CD14-positive monocyte (primary cell): ENCODE results near the gene RHEB. TPM values are rescaled to one million over a fixed set of nuclear protein-coding genes. Genes with fewer than 3 reads are reported as not detected.

Experiments used
- DNase-seq, 3 donors: peaks; one replicate each; pipeline ENCODE4 v3.0.0-alpha.2; 2011 to 2022
- H2AFZ ChIP-seq: 2 replicates; pipeline ENCODE4 v1.6.0; 2012; ENCODE audit warnings: mild to moderate bottlenecking, low read depth, low read length, inconsistent platforms; ENCODE audit not compliant: insufficient read depth, poor library complexity, severe bottlenecking
- H3K27ac ChIP-seq, 2 donors: 1 replicate in 1 of 2; 2 replicates in 1 of 2; pipeline ENCODE4 v1.5.1; 2012 to 2013; ENCODE audit warnings: low read length in 2 of 2, control low read depth in 1 of 2, inconsistent platforms in 1 of 2, low read depth in 1 of 2, mild to moderate bottlenecking in 1 of 2
- H3K27me3 ChIP-seq, 2 donors: one replicate each; pipeline versions ENCODE4 v1.6.0 to v1.6.1; 2011 to 2013; ENCODE audit warnings: low read length in 2 of 2; ENCODE audit not compliant: control insufficient read depth in 2 of 2, insufficient read depth in 2 of 2
- H3K36me3 ChIP-seq, 2 donors: replicated peaks in 1 of 2; 1 replicate in 1 of 2; 2 replicates in 1 of 2; pipeline versions ENCODE4 v1.5.1 to v1.6.1; 2012 to 2013; ENCODE audit warnings: low read length in 2 of 2, control low read depth in 1 of 2, inconsistent platforms in 1 of 2, mild to moderate bottlenecking in 1 of 2; ENCODE audit not compliant: insufficient read depth in 2 of 2, control insufficient read depth in 1 of 2
- H3K4me1 ChIP-seq, 2 donors: 1 replicate in 1 of 2; 2 replicates in 1 of 2; pipeline versions ENCODE4 v1.5.1 to v1.6.1; 2012 to 2013; ENCODE audit warnings: low read length in 2 of 2, control low read depth in 1 of 2, inconsistent platforms in 1 of 2, mild to moderate bottlenecking in 1 of 2, moderate library complexity in 1 of 2; ENCODE audit not compliant: insufficient read depth in 2 of 2, control insufficient read depth in 1 of 2
- H3K4me2 ChIP-seq: replicated peaks from 2 replicates; pipeline ENCODE3; 2012; ENCODE audit warnings: low read length, moderate library complexity, mild to moderate bottlenecking; ENCODE audit not compliant: poor library complexity, severe bottlenecking; ENCODE audit errors: extremely low read depth
- H3K4me3 ChIP-seq, 3 experiments: fragments of 200-600 bp in 1 of 3; sonication (generic) in 1 of 3; replicated peaks in 1 of 3; 1 replicate in 2 of 3; 2 replicates in 1 of 3; pipeline ENCODE4 v1.5.1; 2011 to 2013; ENCODE audit warnings: low read length in 3 of 3, mild to moderate bottlenecking in 3 of 3, control low read depth in 2 of 3, low read depth in 2 of 3, inconsistent platforms in 1 of 3, moderate library complexity in 1 of 3
- H3K79me2 ChIP-seq: 2 replicates; pipeline ENCODE4 v1.6.0; 2012; ENCODE audit warnings: mild to moderate bottlenecking, control low read depth, inconsistent platforms, low read length, moderate library complexity; ENCODE audit not compliant: insufficient read depth
- H3K9ac ChIP-seq: 2 replicates; pipeline ENCODE4 v1.6.0; 2017; ENCODE audit warnings: low read length, mild to moderate bottlenecking; ENCODE audit not compliant: insufficient read depth, poor library complexity, severe bottlenecking
- H3K9me3 ChIP-seq, 2 donors: replicated peaks in 1 of 2; 1 replicate in 1 of 2; 2 replicates in 1 of 2; pipeline versions ENCODE4 v1.5.1 to v1.6.1; 2012 to 2013; ENCODE audit warnings: low read length in 2 of 2, control low read depth in 1 of 2; ENCODE audit not compliant: control insufficient read depth in 1 of 2, insufficient read depth in 1 of 2
- H4K20me1 ChIP-seq: 2 replicates; pipeline ENCODE4 v1.6.0; 2012; ENCODE audit warnings: mild to moderate bottlenecking, low read length, control low read depth, moderate library complexity; ENCODE audit not compliant: insufficient read depth
- H3K27ac Mint-ChIP-seq, 7 donors: one replicate each; pipeline ENCODE4 v1.8.0; 2020; ENCODE audit warnings: mild to moderate bottlenecking in 7 of 7, mixed read lengths in 7 of 7, moderate library complexity in 6 of 7, inconsistent platforms in 2 of 7
- H3K27me3 Mint-ChIP-seq, 3 donors: one replicate each; pipeline ENCODE4 v1.8.0; 2021 to 2022; ENCODE audit warnings: low read depth in 3 of 3, mild to moderate bottlenecking in 3 of 3, mixed read lengths in 3 of 3, moderate library complexity in 3 of 3, inconsistent platforms in 1 of 3
- H3K36me3 Mint-ChIP-seq, 2 donors: one replicate each; pipeline ENCODE4 v1.8.0; 2020; ENCODE audit warnings: mixed read lengths in 2 of 2, inconsistent platforms in 1 of 2, mild to moderate bottlenecking in 1 of 2
- H3K4me1 Mint-ChIP-seq: one replicate; pipeline ENCODE4 v1.8.0; 2020; ENCODE audit warnings: mild to moderate bottlenecking, mixed read lengths
- H3K4me3 Mint-ChIP-seq, 2 donors: one replicate each; pipeline ENCODE4 v1.8.0; 2020; ENCODE audit warnings: mild to moderate bottlenecking in 2 of 2, mixed read lengths in 2 of 2, moderate library complexity in 1 of 2
- H3K9me3 Mint-ChIP-seq, 7 donors: one replicate each; pipeline ENCODE4 v1.8.0; 2020 to 2022; ENCODE audit warnings: mixed read lengths in 7 of 7, mild to moderate bottlenecking in 6 of 7, moderate library complexity in 6 of 7, inconsistent platforms in 2 of 7
- WGBS: methylation state at CpG from one replicate; pipeline ENCODE4 v1.1.5; 2013; ENCODE audit warnings: missing lambda C conversion rate; ENCODE audit not compliant: insufficient coverage; 5-methylcytosine and 5-hydroxymethylcytosine counted together
- intact Hi-C, 2 donors: fragments of 100-400 bp; cut with micrococcal nuclease; formaldehyde crosslinking; loops; one replicate each; pipeline versions ENCODE4 v1.15.0 to v1.15.1; 2023
- polyA plus RNA-seq, 3 donors: library from polyadenylated mRNA; depleted of rRNA in 1 of 3; unstranded in 2 of 3; stranded (reverse) in 1 of 3; fragments of 300-500 nt in 2 of 3; fragments of >200 nt in 1 of 3; fragmentation: Illumina TruSeq in 2 of 3; gene quantifications; 1 replicate in 2 of 3; 2 replicates in 1 of 3; pipeline ENCODE4 v1.2.3, GENCODE V29; 2012 to 2021
- TF ChIP-seq, protein P1 (sequence below): fragments of 200-600 bp; IDR thresholded peaks from one replicate; pipeline ENCODE4 v1.8.0; 2022; ENCODE audit warnings: antibody characterized with exemption, mild to moderate bottlenecking

The RHEB gene
- polyA plus RNA-seq, 3 donors: 20.4 to 96.1 (median 95.8) TPM

- Histone ChIP-seq H3K27ac (no peak overlapping the region), H3K9ac (no peak overlapping the region), H4K20me1 (no peaks in the 10 kb centered on the region), H3K79me2 (no peaks in the 10 kb centered on the region), H3K4me1 (no peaks in the 10 kb centered on the region), H3K4me3 (no peak overlapping the region), H3K27me3 (peaks cover 0 to 2% of the 10 kb centered on the region in 2 donors), H3K36me3 (peaks cover 4 to 5% of the 10 kb centered on the region in 2 donors), H3K9me3 (peaks cover 13 to 19% of the 10 kb centered on the region in 2 donors), H3K4me2 (no peak overlapping the region), H2AFZ (no peak overlapping the region)
- Mint-ChIP-seq H3K4me3 (peak overlapping the region in 1 of 2 donors; percentile 1), H3K4me1 (peaks cover 3% of the 10 kb centered on the region), H3K27me3 (peaks cover 13 to 24% (median 19%) of the 10 kb centered on the region in 3 donors), H3K36me3 (peaks cover 9 to 12% of the 10 kb centered on the region in 2 donors), H3K27ac (no peak overlapping the region), H3K9me3 (peaks cover 11 to 21% (median 14%) of the 10 kb centered on the region in 7 donors)
- TF ChIP-seq, protein P1, sequence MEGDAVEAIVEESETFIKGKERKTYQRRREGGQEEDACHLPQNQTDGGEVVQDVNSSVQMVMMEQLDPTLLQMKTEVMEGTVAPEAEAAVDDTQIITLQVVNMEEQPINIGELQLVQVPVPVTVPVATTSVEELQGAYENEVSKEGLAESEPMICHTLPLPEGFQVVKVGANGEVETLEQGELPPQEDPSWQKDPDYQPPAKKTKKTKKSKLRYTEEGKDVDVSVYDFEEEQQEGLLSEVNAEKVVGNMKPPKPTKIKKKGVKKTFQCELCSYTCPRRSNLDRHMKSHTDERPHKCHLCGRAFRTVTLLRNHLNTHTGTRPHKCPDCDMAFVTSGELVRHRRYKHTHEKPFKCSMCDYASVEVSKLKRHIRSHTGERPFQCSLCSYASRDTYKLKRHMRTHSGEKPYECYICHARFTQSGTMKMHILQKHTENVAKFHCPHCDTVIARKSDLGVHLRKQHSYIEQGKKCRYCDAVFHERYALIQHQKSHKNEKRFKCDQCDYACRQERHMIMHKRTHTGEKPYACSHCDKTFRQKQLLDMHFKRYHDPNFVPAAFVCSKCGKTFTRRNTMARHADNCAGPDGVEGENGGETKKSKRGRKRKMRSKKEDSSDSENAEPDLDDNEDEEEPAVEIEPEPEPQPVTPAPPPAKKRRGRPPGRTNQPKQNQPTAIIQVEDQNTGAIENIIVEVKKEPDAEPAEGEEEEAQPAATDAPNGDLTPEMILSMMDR: no peak
- intact Hi-C loops: no loop called here
- no peak for DNase-seq
- WGBS: 39% methylated on average over 22 of the region's 25 CpGs
Measured at GRCh38 chr7:151459726-151460473, 59.8 kb downstream of the RHEB start.

GRCh38 chr7:151457534-151457933, 62.2 kb downstream of the RHEB start:
- Histone ChIP-seq H3K9ac (no peak overlapping the region), H3K9me3 (peaks cover 5% of the 10 kb centered on the region in 2 donors), H3K79me2 (no peaks in the 10 kb centered on the region), H3K27me3 (peaks cover 0 to 2% of the 10 kb centered on the region in 2 donors), H3K4me3 (no peak overlapping the region), H3K27ac (no peak overlapping the region), H3K4me1 (no peaks in the 10 kb centered on the region), H2AFZ (no peak overlapping the region), H4K20me1 (no peaks in the 10 kb centered on the region), H3K4me2 (no peak overlapping the region), H3K36me3 (no peaks in the 10 kb centered on the region)
- Mint-ChIP-seq H3K27me3 (peaks cover 13 to 26% (median 17%) of the 10 kb centered on the region in 3 donors), H3K4me1 (peaks cover 3% of the 10 kb centered on the region), H3K36me3 (no peaks in the 10 kb centered on the region), H3K27ac (no peak overlapping the region), H3K4me3 (no peak overlapping the region), H3K9me3 (peaks cover under 1 to 8% (median 4%) of the 10 kb centered on the region in 7 donors)
- 95% methylated on average over 3 of the region's 6 CpGs for WGBS
- no peak for DNase-seq
- TF ChIP-seq, protein P1: no peak
- intact Hi-C loops: no loop called here
